HepG2 (cell line): Measurements from ENCODE around the gene RCN1. TPM values are rescaled to one million over a fixed set of nuclear protein-coding genes. Genes with fewer than 3 reads are reported as not detected.

Source experiments
- AHDC1 ChIP-seq: sonication (generic); formaldehyde crosslinking; IDR thresholded peaks from 2 replicates; pipeline ENCODE4 v1.5.1; 2020; ENCODE audit warnings: mild to moderate bottlenecking, missing genetic modification reagents, borderline replicate concordance
- FOXO1 ChIP-seq: sonication (generic); formaldehyde crosslinking; IDR thresholded peaks from 2 replicates; pipeline ENCODE4 v1.4.0; 2020; ENCODE audit warnings: missing genetic modification reagents
- MIXL1 ChIP-seq: IDR thresholded peaks from 2 replicates; pipeline ENCODE4 v1.6.1; 2016
- PATZ1 ChIP-seq: sonication (generic); formaldehyde crosslinking; IDR thresholded peaks from 2 replicates; pipeline ENCODE4 v1.4.0; 2020; ENCODE audit warnings: missing genetic modification reagents
- REST ChIP-seq, 2 experiments: IDR thresholded peaks; 2 replicates each; pipeline ENCODE4 v1.6.1; 2011 to 2012; ENCODE audit warnings: low read length in 2 of 2, borderline replicate concordance in 1 of 2, low read depth in 1 of 2, mild to moderate bottlenecking in 1 of 2, moderate library complexity in 1 of 2
- TFAP4 ChIP-seq: sonication (generic); IDR thresholded peaks from 2 replicates; pipeline ENCODE4 v1.6.1; 2016; ENCODE audit warnings: low read depth, borderline replicate concordance
- ZFX ChIP-seq: sonication (generic); formaldehyde crosslinking; IDR thresholded peaks from 2 replicates; pipeline ENCODE4 v1.4.0; 2020; ENCODE audit warnings: mild to moderate bottlenecking, low read depth, missing genetic modification reagents, moderate library complexity
- ZMYM4 ChIP-seq: sonication (generic); formaldehyde crosslinking; IDR thresholded peaks from 2 replicates; pipeline ENCODE4 v1.8.1; 2023; ENCODE audit warnings: mild to moderate bottlenecking, missing genetic modification reagents
- ZNF512B ChIP-seq: sonication (generic); formaldehyde crosslinking; IDR thresholded peaks from 2 replicates; pipeline ENCODE4 v1.5.1; 2020; ENCODE audit warnings: missing genetic modification reagents, mild to moderate bottlenecking, borderline replicate concordance
- ZNF772 ChIP-seq: sonication (generic); formaldehyde crosslinking; IDR thresholded peaks from 2 replicates; pipeline ENCODE4 v1.5.0; 2020; ENCODE audit warnings: mild to moderate bottlenecking, missing genetic modification reagents
- polyA plus RNA-seq, 8 experiments: library from polyadenylated mRNA; depleted of rRNA in 3 of 8; stranded (reverse) in 7 of 8; unstranded in 1 of 8; fragments of >200 nt; fragmentation: Illumina TruSeq in 4 of 8; extraction: Trizol in 4 of 8; gene quantifications; 2 replicates each; pipeline versions ENCODE4 v1.2.1 to v1.2.3, GENCODE V29; 2011 to 2016; ENCODE audit warnings: low read depth in 4 of 8, missing spikeins in 1 of 8, mixed read lengths in 1 of 8; ENCODE audit not compliant: insufficient read depth in 1 of 8
- total RNA-seq, 5 experiments: library from RNA; depleted of rRNA; stranded (reverse); fragments of >200 nt; fragmentation: Illumina TruSeq; extraction: Trizol; gene quantifications; 2 replicates each; pipeline ENCODE4 v1.2.3, GENCODE V29; 2016; ENCODE audit warnings: low read depth in 1 of 5

Gene RCN1
- total and polyA plus RNA-seq, 2 of the 13 experiments (the other 11 are each of a cell fraction or from before 2014, with no cell fraction given) = 22.0 to 28.5 TPM

GRCh38 chr11:32103121-32103719, 12.3 kb downstream of the RCN1 start (continued):
- TF ChIP-seq TFAP4 (peak; percentile 54; the same call in 1 of the 2 replicates), ZNF512B (peak; percentile 78; the same call in 1 of the 2 replicates), FOXO1 (peak; percentile 83; the same call in 1 of the 2 replicates), ZFX (0 out of 2 replicates have a peak, but pooled peaks have one; percentile 41), AHDC1 (peak; percentile 82; the same call in 1 of the 2 replicates), MIXL1 (CRISPR knock-in tag) (peak; percentile 62; the same call in 1 of the 2 replicates), ZMYM4 (CRISPR knock-in tag) (peak; percentile 45; the same call in 1 of the 2 replicates), REST (IDR thresholded peaks at IDR 0.05; ENCODE audit: borderline replicate concordance in 1 of 2, low read depth in 1 of 2, low read length in 2 of 2) (peak in 1 of 2 experiments; percentile 59; a peak in 1 of 4 replicates), PATZ1 (CRISPR knock-in tag) (peak; percentile 52; the same call in 1 of the 2 replicates), ZNF772 (CRISPR knock-in tag) (peak; percentile 24; the same call in 1 of the 2 replicates)
